ENCODE measurements around the gene DPP4.

Gene DPP4

GRCh38 chr2:162113776-162114168 lies 39.8 kb upstream of the DPP4 start:
- no peak for TF ChIP-seq CTCF (IDR thresholded peaks at IDR 0.05; ENCODE audit: insufficient read depth, low read length, missing control alignments)

GRCh38 chr2:162113088-162113775 lies 39.2 kb upstream of the DPP4 start:
- no peak overlapping the region for H3K4me3 ChIP-seq (ENCODE audit: low read depth, low read length)
- ChIA-PET CTCF (interaction anchor here (2.3 kb wide), 1 partner anchor 9 kb away, joined by 9 read pairs; no protein-coding TSS in a partner anchor), POLR2A (no interaction called here)
- DNase-seq (ENCODE audit: low read depth, low spot score): no peak
- TF ChIP-seq CTCF (IDR thresholded peaks at IDR 0.05; ENCODE audit: insufficient read depth, low read length, missing control alignments): no peak

More at GRCh38 chr2:162113776-162114168, 39.8 kb upstream of the DPP4 start:
- ChIA-PET CTCF (interaction anchor here (2.3 kb wide), 1 partner anchor 9 kb away, joined by 9 read pairs; no protein-coding TSS in a partner anchor), POLR2A (no interaction called here)
- peak; percentile 5 for DNase-seq (ENCODE audit: low read depth, low spot score)
- H3K4me3 ChIP-seq (ENCODE audit: low read depth, low read length): no peak overlapping the region

- no peak for DNase-seq (ENCODE audit: low read depth, low spot score)
- no peak overlapping the region for H3K4me3 ChIP-seq (ENCODE audit: low read depth, low read length)
- TF ChIP-seq CTCF (IDR thresholded peaks at IDR 0.05; ENCODE audit: insufficient read depth, low read length, missing control alignments): no peak
- POLR2A ChIA-PET: no interaction called here
- CTCF ChIA-PET: interaction anchor here (2.3 kb wide), 1 partner anchor 10 kb away, joined by 9 read pairs; no protein-coding TSS in a partner anchor
Observed at GRCh38 chr2:162111958-162112850, 38.2 kb upstream of the DPP4 start.

- ChIA-PET CTCF (no interaction called here), POLR2A (no interaction called here)
- DNase-seq (ENCODE audit: low read depth, low spot score): no peak
- TF ChIP-seq CTCF (IDR thresholded peaks at IDR 0.05; ENCODE audit: insufficient read depth, low read length, missing control alignments): no peak
- no peak overlapping the region for H3K4me3 ChIP-seq (ENCODE audit: low read depth, low read length)
Observed at GRCh38 chr2:162107361-162107901, 33.4 kb upstream of the DPP4 start.

GRCh38 chr2:162106746-162107145 lies 32.7 kb upstream of the DPP4 start:
- CTCF ChIA-PET: no interaction called here
- TF ChIP-seq CTCF (IDR thresholded peaks at IDR 0.05; ENCODE audit: insufficient read depth, low read length, missing control alignments): no peak
- H3K4me3 ChIP-seq (ENCODE audit: low read depth, low read length): no peak overlapping the region
- DNase-seq (ENCODE audit: low read depth, low spot score): no peak
- POLR2A ChIA-PET: no interaction called here

- CTCF ChIA-PET: no interaction called here
- peak; percentile 4 for DNase-seq (ENCODE audit: low read depth, low spot score)
- TF ChIP-seq CTCF (IDR thresholded peaks at IDR 0.05; ENCODE audit: insufficient read depth, low read length, missing control alignments): no peak
- POLR2A ChIA-PET: no interaction called here
- H3K4me3 ChIP-seq (ENCODE audit: low read depth, low read length): no peak overlapping the region
Observed at GRCh38 chr2:162106146-162106551, 32.1 kb upstream of the DPP4 start.
